Right forelimb (tissue), 1 donor: ENCODE measurements around the gene LRRC17.
"Not testable (repeated sequence)": the region's sequence is repeated elsewhere in the genome, so short reads cannot be mapped to it uniquely, and the experiment has no call there.

Experiments
- DNase-seq: peaks from one replicate; pipeline ENCODE4 v3.0.0-alpha.2; 2018

LRRC17 gene

DNA sequence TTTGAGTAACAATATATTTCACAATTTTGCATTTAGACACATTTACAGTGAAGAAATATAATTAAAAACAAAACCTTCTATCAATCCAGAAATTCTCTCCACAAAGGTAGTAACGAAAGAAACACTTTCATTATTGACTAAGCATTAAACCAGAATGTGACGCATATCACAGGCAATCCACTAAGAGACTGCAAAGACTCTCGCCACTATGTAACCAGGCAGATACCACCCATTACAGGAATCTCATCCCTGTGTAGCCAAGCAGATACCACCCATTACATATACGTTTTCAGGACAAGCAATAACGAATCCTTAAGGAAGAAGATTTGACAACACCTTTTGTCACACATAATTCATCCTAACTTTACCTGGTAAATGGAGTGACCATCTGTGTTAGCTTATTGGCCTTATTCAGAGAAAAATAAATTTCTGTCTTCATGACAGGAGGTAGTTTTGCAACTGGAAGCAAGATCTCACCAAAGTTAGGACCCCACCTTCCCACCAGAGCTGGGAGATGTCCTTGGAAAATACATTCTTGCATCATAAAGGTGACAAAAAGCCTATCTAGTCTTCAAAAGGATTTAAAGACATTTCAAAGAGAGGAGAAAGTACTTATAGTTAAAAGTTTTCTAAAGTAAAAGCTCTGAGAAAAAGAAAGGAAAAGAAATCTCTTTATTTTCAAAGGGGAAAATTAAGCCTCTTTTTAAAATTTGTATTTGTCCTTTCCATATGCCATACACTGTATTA is 30.8 kb downstream of the LRRC17 start:
- DNase-seq = no peak

DNA sequence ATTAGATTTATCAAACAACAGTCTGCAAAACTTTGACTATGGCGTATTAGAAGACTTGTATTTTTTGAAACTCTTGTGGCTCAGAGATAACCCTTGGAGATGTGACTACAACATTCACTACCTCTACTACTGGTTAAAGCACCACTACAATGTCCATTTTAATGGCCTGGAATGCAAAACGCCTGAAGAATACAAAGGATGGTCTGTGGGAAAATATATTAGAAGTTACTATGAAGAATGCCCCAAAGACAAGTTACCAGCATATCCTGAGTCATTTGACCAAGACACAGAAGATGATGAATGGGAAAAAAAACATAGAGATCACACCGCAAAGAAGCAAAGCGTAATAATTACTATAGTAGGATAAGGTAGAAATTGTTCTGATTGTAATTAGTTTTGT is 31.4 kb downstream of the LRRC17 start:
- no peak for DNase-seq

- no peak for DNase-seq
Observed at GRCh38 chr7:102951839-102952238, 39.0 kb downstream of the LRRC17 start.

DNA sequence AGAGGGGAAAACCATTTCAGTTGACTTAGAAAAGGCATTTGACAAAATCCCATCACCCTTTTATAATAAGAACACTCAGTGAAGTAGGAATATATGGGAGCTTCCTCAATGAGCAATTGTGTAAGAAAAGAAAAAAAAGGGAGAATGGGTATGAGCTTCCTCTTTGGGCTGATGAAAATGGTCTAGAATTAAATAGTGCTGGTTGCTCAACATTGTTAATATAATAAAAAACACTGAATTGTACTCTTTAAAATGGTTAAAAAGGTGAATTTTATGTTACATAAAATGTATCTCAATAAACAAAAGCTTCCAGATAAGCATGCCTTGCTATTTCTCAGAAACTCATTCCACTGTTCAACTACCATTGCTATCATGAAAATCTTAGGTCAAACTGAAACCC is 40.6 kb downstream of the LRRC17 start:
- DNase-seq = no peak

GRCh38 chr7:102954359-102954758 is 41.6 kb downstream of the LRRC17 start:
- DNase-seq = not testable (repeated sequence)

DNA sequence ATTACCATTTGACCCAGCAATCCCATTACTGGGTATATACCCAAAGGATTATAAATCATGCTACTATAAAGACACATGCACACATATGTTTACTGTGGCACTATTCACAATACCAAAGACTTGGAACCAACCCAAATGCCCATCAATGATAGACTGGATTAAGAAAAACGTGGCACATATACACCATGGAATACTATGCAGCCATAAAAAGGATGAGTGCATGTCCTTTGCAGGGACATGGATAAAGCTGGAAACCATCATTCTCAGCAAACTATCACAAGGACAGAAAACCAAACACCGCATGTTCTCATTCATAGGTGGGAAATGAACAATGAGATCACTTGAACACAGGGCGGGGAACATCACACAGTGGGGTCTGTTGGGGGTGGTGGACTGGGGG is 45.2 kb downstream of the LRRC17 start:
- not testable (repeated sequence) for DNase-seq

- DNase-seq = not testable (repeated sequence)
Observed at GRCh38 chr7:102961993-102962392, 49.2 kb downstream of the LRRC17 start.

- no peak for DNase-seq
Observed at GRCh38 chr7:102966465-102966864, 53.7 kb downstream of the LRRC17 start.

- DNase-seq = no peak
Observed at GRCh38 chr7:102967798-102968197, 55.0 kb downstream of the LRRC17 start.

DNA sequence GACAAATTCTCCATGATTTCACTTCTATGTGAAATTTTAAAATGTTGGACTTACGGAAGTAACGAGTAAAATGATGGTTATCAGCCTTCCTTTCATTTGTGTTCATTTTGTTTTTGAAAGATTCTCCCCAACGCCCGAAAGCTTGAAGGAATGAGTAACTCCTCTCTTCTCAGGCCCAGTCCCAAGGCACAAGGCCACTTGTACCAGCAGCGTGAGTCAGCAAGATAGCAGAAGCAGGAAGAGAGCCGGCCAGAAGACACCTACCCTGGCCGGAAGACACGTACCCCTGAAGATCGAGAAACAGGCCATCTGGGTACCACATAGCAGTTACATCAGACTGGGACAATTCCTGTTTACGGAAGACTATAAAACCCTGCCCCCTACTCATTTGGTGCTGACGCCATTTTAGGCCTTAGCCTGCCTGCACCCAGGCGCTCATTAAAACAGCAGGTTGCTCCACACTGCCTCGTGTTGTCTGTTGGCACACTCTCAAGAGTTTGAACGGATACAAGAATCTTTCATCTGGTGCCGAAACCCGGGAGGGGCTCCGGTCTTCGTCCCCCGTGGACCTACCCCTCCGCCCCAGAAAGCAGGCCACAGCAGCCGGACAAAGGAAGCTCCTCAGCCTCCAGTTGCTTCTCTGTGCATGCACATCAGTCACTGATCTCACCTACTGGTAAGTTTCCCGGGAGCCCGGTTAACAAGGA is 60.4 kb downstream of the LRRC17 start:
- DNase-seq = no peak

GRCh38 chr7:102974366-102975236 is 61.8 kb downstream of the LRRC17 start:
- no peak for DNase-seq

GRCh38 chr7:102975854-102976253 is 63.1 kb downstream of the LRRC17 start:
- no peak for DNase-seq

DNA sequence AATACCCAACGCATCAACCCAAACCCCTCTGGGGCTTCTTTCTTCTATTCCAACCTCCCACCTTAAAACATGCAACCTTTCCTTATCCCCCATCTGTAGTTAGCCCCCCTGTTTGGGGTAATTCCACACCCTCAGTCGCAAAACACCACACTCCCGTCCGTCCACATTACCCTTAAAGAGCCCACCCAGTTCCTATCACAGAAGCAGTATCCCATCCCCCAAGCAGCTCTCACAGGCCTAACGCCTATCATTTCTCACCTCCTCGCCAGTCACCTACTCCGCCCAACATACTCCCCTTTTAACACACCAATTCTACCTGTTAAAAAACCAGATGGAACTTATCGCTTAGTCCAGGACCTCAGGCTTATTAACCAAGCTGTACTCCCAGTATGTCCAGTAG is 63.7 kb downstream of the LRRC17 start:
- DNase-seq = no peak

DNA sequence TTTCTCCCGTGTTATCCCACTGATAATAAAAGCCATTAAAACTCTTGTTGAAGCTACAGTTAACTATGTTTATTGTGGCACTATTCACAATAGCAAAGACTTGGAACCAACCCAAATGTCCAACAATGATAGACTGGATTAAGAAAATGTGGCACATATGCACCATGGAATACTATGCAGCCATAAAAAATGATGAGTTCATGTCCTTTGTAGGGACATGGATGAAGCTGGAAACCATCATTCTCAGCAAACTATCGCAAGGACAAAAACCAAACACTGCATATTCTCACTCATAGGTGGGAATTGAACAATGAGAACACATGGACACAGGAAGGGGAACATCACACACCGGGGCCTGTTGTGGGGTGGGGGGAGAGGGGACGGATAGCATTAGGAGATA is 64.8 kb downstream of the LRRC17 start:
- not testable (repeated sequence) for DNase-seq

- DNase-seq = no peak
Observed at GRCh38 chr7:102978284-102978683, 65.5 kb downstream of the LRRC17 start.

DNA sequence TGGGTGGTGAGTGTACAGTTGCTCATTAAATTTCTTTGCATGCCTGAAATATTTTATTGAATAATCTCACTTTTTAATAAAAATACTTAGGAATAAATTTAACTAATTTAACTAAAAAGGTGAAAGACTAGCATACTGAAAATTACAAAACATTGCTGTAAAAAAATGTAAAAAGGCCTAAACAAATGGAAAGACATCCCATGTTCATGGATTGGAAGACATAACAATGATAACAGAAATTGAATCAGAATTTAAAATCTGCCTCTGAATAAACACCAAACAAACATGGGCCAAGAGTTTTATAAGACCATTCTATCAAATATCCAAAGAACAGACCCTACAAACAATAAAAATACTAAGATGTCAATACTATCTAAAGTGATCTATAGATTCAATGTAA is 66.9 kb downstream of the LRRC17 start:
- DNase-seq = no peak

- DNase-seq = no peak
Observed at GRCh38 chr7:102981451-102981850, 68.7 kb downstream of the LRRC17 start.

DNA sequence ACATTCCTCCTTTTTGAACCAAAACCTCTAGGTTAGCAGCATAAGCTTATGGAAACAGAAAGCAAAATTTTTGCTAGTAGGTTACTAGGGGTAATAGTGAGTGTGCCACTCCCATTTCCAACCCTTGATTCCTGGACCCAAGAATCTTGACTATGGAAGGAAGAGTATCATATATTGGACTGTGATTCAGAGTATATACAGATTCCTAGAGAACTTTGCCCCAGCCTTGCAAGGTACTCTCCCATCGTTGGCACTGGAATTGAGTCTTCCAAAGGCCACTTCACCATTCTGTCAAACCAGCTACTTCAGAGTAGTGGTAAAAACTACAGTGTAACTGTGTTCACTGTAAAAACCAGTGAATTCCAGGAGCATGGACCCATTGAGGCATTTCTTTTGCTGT is 69.4 kb downstream of the LRRC17 start:
- DNase-seq = no peak

DNA sequence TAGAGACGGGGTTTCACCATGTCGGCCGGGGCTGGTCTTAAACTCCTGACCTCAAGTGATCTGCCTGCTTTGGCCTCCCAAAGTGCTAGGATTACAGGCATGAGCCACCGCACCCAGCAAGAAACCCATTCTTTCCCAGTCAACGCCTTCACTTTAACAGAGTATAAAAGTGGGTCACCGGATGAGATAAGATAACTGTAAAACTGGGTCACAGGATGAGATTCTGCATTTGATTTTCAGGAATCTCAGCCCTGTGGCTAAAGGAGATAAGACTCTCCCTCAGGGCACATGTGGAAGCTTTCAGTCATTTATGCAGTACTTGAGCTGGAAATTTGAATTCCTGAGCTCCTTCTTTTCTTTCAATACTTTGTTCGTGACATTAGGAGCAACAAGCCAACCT is 70.8 kb downstream of the LRRC17 start:
- no peak for DNase-seq

DNA sequence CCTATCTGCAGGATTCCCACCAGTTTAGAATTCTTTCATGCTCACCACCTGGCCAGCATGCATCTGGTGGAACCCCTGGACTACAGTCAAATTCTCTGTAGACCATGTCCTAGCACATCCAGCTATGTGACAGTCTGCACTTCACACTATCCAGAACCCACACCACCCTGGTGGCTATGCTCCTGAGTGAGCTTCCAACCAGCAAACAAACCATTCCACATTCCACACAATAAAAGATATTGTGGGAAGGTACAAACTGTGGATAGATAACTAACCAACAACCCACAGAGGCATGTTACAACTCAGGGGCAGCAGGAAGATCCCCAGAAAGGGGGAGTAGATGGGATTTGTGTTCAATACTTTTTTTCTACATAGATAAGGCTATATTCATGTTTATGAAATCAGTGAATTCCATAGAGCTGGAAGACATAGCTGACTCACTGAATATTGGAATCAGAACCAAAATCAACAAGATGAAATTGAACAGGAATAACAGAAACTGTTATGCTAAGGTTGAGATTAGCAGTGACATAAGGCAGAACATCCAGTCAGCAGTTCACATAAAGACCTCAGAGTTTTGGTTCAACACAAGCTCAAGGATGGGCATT is 72.5 kb downstream of the LRRC17 start:
- no peak for DNase-seq

- DNase-seq = no peak
Observed at GRCh38 chr7:102988088-102988487, 75.3 kb downstream of the LRRC17 start.

- DNase-seq = no peak
Observed at GRCh38 chr7:102988631-102989560, 76.1 kb downstream of the LRRC17 start.
